B cell (primary cell): Measurements from ENCODE around the gene OGT. TPM values are rescaled to one million over a fixed set of nuclear protein-coding genes. Genes with fewer than 3 reads are reported as not detected.

ENCODE experiments used
- ATAC-seq: fragments of 200-7000 bp; cut with Tn5 transposase; one replicate; pipeline ENCODE4 v1.10.0; 2021; ENCODE audit warnings: low read depth, mild to moderate bottlenecking, moderate number of reproducible peaks, moderate library complexity
- CTCF ChIA-PET: fragments of 350-600 bp; sonication (Branson Sonifier 250); formaldehyde crosslinking; loops from one replicate; lab custom pipeline; 2021; ENCODE audit warnings: antibody characterized with exemption, inconsistent platforms; lab: Charles Lee
- POLR2A ChIA-PET: fragments of 350-600 bp; sonication (Branson Sonifier 250); formaldehyde crosslinking; loops from one replicate; lab custom pipeline; 2021; ENCODE audit warnings: antibody characterized with exemption; lab: Charles Lee
- DNase-seq: peaks from one replicate; pipeline ENCODE4 v3.0.0; 2013
- H2AFZ ChIP-seq: 2 replicates; pipeline ENCODE4 v1.6.1; 2012; ENCODE audit warnings: mild to moderate bottlenecking, low read depth, low read length; ENCODE audit not compliant: insufficient read depth, poor library complexity, severe bottlenecking
- H3K27ac ChIP-seq, 2 donors: 1 replicate in 1 of 2; 2 replicates in 1 of 2; pipeline ENCODE4 v1.5.1; 2012 to 2013; ENCODE audit warnings: low read length in 2 of 2, mild to moderate bottlenecking in 2 of 2, moderate library complexity in 1 of 2
- H3K27me3 ChIP-seq, 4 experiments: fragments of 200-600 bp in 1 of 4; sonication (generic) in 1 of 4; replicated peaks in 1 of 4; 1 replicate in 2 of 4; 2 replicates in 2 of 4; pipeline versions ENCODE4 v1.6.1 to v1.7.0; 2013 to 2016; ENCODE audit warnings: low read length in 3 of 4, mild to moderate bottlenecking in 2 of 4, mixed read lengths in 1 of 4, moderate library complexity in 1 of 4; ENCODE audit not compliant: insufficient read depth in 4 of 4, control insufficient read depth in 3 of 4; ENCODE audit errors: control extremely low read depth in 1 of 4
- H3K36me3 ChIP-seq, 2 experiments: replicated peaks in 1 of 2; 1 replicate in 1 of 2; 2 replicates in 1 of 2; pipeline versions ENCODE4 v1.6.1 to v1.7.1; 2013; ENCODE audit warnings: low read length in 1 of 2; ENCODE audit not compliant: insufficient read depth in 2 of 2, control insufficient read depth in 1 of 2; ENCODE audit errors: control extremely low read depth in 1 of 2, extremely low read depth in 1 of 2
- H3K4me1 ChIP-seq, 2 donors: fragments of 200-600 bp in 1 of 2; sonication (generic) in 1 of 2; 1 replicate in 1 of 2; 2 replicates in 1 of 2; pipeline versions ENCODE4 v1.5.1 to v1.6.1; 2013 to 2017; ENCODE audit warnings: low read length in 2 of 2; ENCODE audit not compliant: control insufficient read depth in 2 of 2, insufficient read depth in 2 of 2
- H3K4me2 ChIP-seq: replicated peaks from 2 replicates; pipeline ENCODE3; 2012; ENCODE audit warnings: mild to moderate bottlenecking, low read depth, low read length; ENCODE audit not compliant: poor library complexity, severe bottlenecking
- H3K4me3 ChIP-seq, 5 experiments: fragments of 200-600 bp in 1 of 5; sonication (generic) in 1 of 5; 1 replicate in 3 of 5; 2 replicates in 2 of 5; pipeline versions ENCODE4 v1.5.1 to v1.7.0; 2011 to 2016; ENCODE audit warnings: low read length in 4 of 5, mild to moderate bottlenecking in 4 of 5, low read depth in 2 of 5, control low read depth in 1 of 5, moderate library complexity in 1 of 5; ENCODE audit not compliant: insufficient read depth in 1 of 5; ENCODE audit errors: control extremely low read depth in 1 of 5, extremely low read depth in 1 of 5
- H3K79me2 ChIP-seq: fragments of 200-600 bp; sonication (generic); one replicate; pipeline ENCODE4 v1.6.0; 2016; ENCODE audit warnings: low read length; ENCODE audit not compliant: control insufficient read depth, insufficient read depth
- H3K9ac ChIP-seq: fragments of 200-600 bp; sonication (generic); 2 replicates; pipeline ENCODE4 v1.6.1; 2017; ENCODE audit warnings: mild to moderate bottlenecking, low read length, moderate library complexity
- H3K9me3 ChIP-seq, 3 donors: one replicate each; pipeline versions ENCODE4 v1.6.1 to v1.7.1; 2013; ENCODE audit warnings: low read length in 2 of 3; ENCODE audit not compliant: control insufficient read depth in 2 of 3, insufficient read depth in 1 of 3; ENCODE audit errors: control extremely low read depth in 1 of 3
- H4K20me1 ChIP-seq: 2 replicates; pipeline ENCODE4 v1.6.0; 2012; ENCODE audit warnings: mild to moderate bottlenecking, low read length; ENCODE audit not compliant: insufficient read depth, control insufficient read depth, poor library complexity, severe bottlenecking
- H3K27ac Mint-ChIP-seq: one replicate; pipeline ENCODE4 v1.8.0; 2021; ENCODE audit warnings: mixed read lengths
- H3K27me3 Mint-ChIP-seq: one replicate; pipeline ENCODE4 v1.8.0; 2021; ENCODE audit warnings: mixed read lengths
- H3K4me1 Mint-ChIP-seq: one replicate; pipeline ENCODE4 v1.8.0; 2021; ENCODE audit warnings: mixed read lengths
- H3K4me3 Mint-ChIP-seq: one replicate; pipeline ENCODE4 v1.8.0; 2021; ENCODE audit warnings: mixed read lengths
- H3K9me3 Mint-ChIP-seq: one replicate; pipeline ENCODE4 v1.8.0; 2022; ENCODE audit warnings: mixed read lengths; ENCODE audit not compliant: insufficient read depth
- EZH2 ChIP-seq: IDR thresholded peaks from 2 replicates; pipeline ENCODE4 v1.6.1; 2012; ENCODE audit warnings: borderline replicate concordance, low read depth, mild to moderate bottlenecking, moderate library complexity, low read length; ENCODE audit not compliant: insufficient read depth, poor library complexity, severe bottlenecking
- WGBS: methylation state at CpG from one replicate; pipeline ENCODE4 v1.1.5; 2013; ENCODE audit warnings: missing lambda C conversion rate; ENCODE audit not compliant: insufficient coverage; 5-methylcytosine and 5-hydroxymethylcytosine counted together
- intact Hi-C: fragments of 100-400 bp; cut with micrococcal nuclease; formaldehyde crosslinking; loops from one replicate; pipeline ENCODE4 v1.10.0; 2022
- polyA plus RNA-seq: library from polyadenylated mRNA; depleted of rRNA; stranded (reverse); fragments of >200 nt; gene quantifications from 2 replicates; pipeline ENCODE4 v1.2.3, GENCODE V29; 2012
- total RNA-seq, 2 donors: library from RNA; stranded (reverse); fragments of 120-200 nt in 1 of 2; gene quantifications; 1 replicate in 1 of 2; 2 replicates in 1 of 2; pipeline versions ENCODE4 v1.2.3 to v1.2.4, GENCODE V29; 2013 to 2022
- TF ChIP-seq, protein P1 (sequence below): fragments of 200-600 bp; IDR thresholded peaks from one replicate; pipeline ENCODE4 v1.8.0; 2022; ENCODE audit warnings: antibody characterized with exemption, mild to moderate bottlenecking

OGT gene
- total and polyA plus RNA-seq, 2 donors (not counting 1 experiment from before 2014, with no cell fraction given) = 235 to 307 TPM

DNA sequence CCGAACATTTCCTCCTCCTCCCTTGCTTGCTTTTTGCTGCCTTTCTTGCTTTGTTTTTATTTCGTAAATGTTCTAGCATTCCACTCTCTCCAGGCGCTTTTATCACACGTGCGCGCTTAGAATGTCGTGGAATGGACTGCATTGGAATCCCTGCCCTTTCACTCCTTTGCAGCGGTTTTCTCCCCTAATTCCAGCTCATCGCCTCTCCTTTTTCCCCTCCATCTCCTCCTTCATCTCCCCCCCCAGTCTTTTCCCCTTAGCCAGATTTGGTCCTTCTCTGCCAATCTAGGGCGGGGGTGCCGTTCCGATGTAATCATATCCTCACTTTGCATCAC is 579 bp downstream of the OGT start:
- H3K27me3 Mint-ChIP-seq = no peaks in the 10 kb centered on the region
- TF ChIP-seq EZH2 = no peak
- TF ChIP-seq, protein P1, sequence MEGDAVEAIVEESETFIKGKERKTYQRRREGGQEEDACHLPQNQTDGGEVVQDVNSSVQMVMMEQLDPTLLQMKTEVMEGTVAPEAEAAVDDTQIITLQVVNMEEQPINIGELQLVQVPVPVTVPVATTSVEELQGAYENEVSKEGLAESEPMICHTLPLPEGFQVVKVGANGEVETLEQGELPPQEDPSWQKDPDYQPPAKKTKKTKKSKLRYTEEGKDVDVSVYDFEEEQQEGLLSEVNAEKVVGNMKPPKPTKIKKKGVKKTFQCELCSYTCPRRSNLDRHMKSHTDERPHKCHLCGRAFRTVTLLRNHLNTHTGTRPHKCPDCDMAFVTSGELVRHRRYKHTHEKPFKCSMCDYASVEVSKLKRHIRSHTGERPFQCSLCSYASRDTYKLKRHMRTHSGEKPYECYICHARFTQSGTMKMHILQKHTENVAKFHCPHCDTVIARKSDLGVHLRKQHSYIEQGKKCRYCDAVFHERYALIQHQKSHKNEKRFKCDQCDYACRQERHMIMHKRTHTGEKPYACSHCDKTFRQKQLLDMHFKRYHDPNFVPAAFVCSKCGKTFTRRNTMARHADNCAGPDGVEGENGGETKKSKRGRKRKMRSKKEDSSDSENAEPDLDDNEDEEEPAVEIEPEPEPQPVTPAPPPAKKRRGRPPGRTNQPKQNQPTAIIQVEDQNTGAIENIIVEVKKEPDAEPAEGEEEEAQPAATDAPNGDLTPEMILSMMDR = no peak
- no peak for ATAC-seq
- POLR2A ChIA-PET = interaction anchor here (0.7 to 3.5 kb wide), 3 partner anchors 8 to 167 kb away, joined by 4 to 14 read pairs (median 11); partner anchors contain the start of gene TAF1
- no peak for DNase-seq
- peak overlapping the region; percentile 97 for H3K4me3 Mint-ChIP-seq
- WGBS = 0% methylated on average over 11 of the region's 12 CpGs
- H3K4me1 Mint-ChIP-seq = peaks cover 29% of the 10 kb centered on the region
- Histone ChIP-seq H4K20me1 (peaks cover 5% of the 10 kb centered on the region), H3K9ac (peak overlapping the region; percentile 74), H3K79me2 (peaks cover 60% of the 10 kb centered on the region), H3K36me3 (peaks cover 0 to 10% of the 10 kb centered on the region in 2 experiments), H3K4me1 (peaks cover 10 to 28% of the 10 kb centered on the region in 2 donors), H3K4me2 (peak overlapping the region; percentile 74), H3K27ac (peak overlapping the region; percentile 74 to 83), H2AFZ (peak overlapping the region; percentile 70), H3K4me3 (peak overlapping the region; percentile 75 to 96 (median 86)), H3K9me3 (no peaks in the 10 kb centered on the region), H3K27me3 (no peaks in the 10 kb centered on the region)
- no peaks in the 10 kb centered on the region for H3K9me3 Mint-ChIP-seq
- CTCF ChIA-PET = no interaction called here
- H3K27ac Mint-ChIP-seq = peak overlapping the region; percentile 93
- intact Hi-C loops = loop anchor here (10.0 kb wide), 3 partner anchors 279 to 1399 kb away; partner anchors contain the start of genes IGBP1 and ZMYM3

DNA sequence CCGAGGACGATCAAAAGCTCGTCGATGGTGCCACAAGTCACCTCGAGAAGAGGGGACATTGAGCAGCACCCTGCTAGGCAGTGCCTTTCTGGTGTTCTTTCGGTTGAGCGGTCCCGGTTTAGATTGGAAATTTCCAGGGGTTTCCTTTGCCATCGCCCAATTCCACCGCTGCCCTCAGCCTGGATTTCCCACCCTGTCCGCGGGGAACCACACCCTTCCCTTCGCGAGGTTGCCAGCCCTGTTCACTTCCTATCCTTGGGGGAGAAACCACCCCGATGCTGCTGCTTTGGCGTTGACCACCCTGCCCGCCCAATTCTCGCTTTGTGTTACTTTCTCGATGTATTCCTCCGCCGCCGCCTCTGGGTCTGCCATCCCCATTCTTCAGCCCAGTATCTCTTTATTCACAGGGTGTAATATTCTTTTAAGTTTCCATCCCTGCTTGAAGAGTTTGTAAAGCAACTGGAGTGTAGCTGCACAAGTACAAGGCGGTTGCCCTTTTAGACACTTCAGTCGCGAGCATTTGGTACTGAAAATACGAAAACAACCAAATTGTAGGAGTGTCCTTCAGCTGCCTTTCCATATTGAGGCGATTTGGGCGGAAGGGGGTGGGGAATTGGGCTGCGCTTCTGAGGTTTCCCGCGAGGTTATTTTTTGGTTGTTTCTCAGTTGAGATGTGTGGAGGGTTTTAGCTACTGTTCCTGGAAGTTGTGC is 1.1 kb downstream of the OGT start:
- H3K36me3 ChIP-seq = peaks cover 0 to 12% of the 10 kb centered on the region in 2 experiments
- peak overlapping the region; percentile 74 for H3K4me2 ChIP-seq
- Mint-ChIP-seq H3K9me3 (no peaks in the 10 kb centered on the region), H3K27me3 (no peaks in the 10 kb centered on the region), H3K27ac (peak overlapping the region; percentile 93), H3K4me3 (peak overlapping the region; percentile 97), H3K4me1 (peaks cover 32% of the 10 kb centered on the region)
- CTCF ChIA-PET = interaction anchor here (0.5 to 0.9 kb wide), 3 partner anchors 15 to 1335 kb away, joined by 3 to 7 read pairs (median 3); no protein-coding TSS in a partner anchor
- H2AFZ ChIP-seq = peak overlapping the region; percentile 70
- peak; percentile 47 for DNase-seq
- no peaks in the 10 kb centered on the region for H3K27me3 ChIP-seq
- peaks cover 65% of the 10 kb centered on the region for H3K79me2 ChIP-seq
- peak overlapping the region; percentile 75 to 96 (median 86) for H3K4me3 ChIP-seq
- ATAC-seq = peak; percentile 3
- POLR2A ChIA-PET = interaction anchor here (0.7 to 3.5 kb wide), 3 partner anchors 8 to 168 kb away, joined by 4 to 14 read pairs (median 11); partner anchors contain the start of gene TAF1
- H4K20me1 ChIP-seq = peaks cover 5% of the 10 kb centered on the region
- peak overlapping the region; percentile 74 to 83 for H3K27ac ChIP-seq
- 0% methylated on average over 21 of the region's 31 CpGs for WGBS
- peak overlapping the region; percentile 74 for H3K9ac ChIP-seq
- peaks cover 15 to 33% of the 10 kb centered on the region in 2 donors for H3K4me1 ChIP-seq
- TF ChIP-seq, protein P1 = no peak
- no peak for TF ChIP-seq EZH2
- no peaks in the 10 kb centered on the region for H3K9me3 ChIP-seq
- intact Hi-C loops = loop anchor here (10.0 kb wide), 3 partner anchors 279 to 1399 kb away; partner anchors contain the start of genes IGBP1 and ZMYM3
